ENCODE results near the gene RNF38. TPM values are rescaled to one million over a fixed set of nuclear protein-coding genes. Genes with fewer than 3 reads are reported as not detected.
A peak's percentile ranks its signal among the peaks of the same experiment; 100 is the strongest.

RNF38 gene
- total and polyA plus RNA-seq, 2 donors (not counting 3 experiments of a cell fraction or from before 2014, with no cell fraction given), result 36.7 to 47.2 TPM

DNA sequence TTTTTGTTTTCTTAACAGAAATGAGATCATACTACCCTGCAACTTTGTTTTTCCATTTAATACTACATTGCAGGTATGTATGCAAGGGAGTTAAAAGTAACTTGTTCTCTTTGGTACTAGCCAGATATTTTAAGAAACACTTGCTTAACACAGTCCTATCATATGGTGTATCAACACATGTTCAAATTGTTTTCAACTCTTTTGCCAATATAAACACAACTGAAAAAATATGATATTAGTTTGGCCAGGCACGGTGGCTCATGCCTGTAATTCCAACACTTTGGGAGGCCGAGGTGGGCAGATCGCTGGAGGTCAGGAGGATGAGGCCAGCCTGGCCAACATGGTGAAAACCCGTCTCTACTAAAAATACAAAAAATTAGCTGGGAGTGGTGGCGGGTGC is 41.6 kb downstream of the RNF38 start:
- Histone ChIP-seq H2AFZ (ENCODE audit: low read depth, low read length) (no peak overlapping the region), H3K27me3 (ENCODE audit: control insufficient read depth in 2 of 2, insufficient read depth in 2 of 2, low read length in 2 of 2) (no peaks in the 10 kb centered on the region), H3K27ac (ENCODE audit: insufficient read depth, low read depth, low read length) (no peak overlapping the region), H3K9ac (replicated peaks; ENCODE audit: extremely low read depth, insufficient read depth, low read length) (no peak overlapping the region), H3K79me2 (ENCODE audit: control insufficient read depth, insufficient read depth, low read length) (peaks cover 6% of the 10 kb centered on the region), H3K9me1 (replicated peaks; ENCODE audit: control insufficient read depth, extremely low read depth, insufficient read depth, low read length) (peaks cover 3% of the 10 kb centered on the region), H3K4me1 (ENCODE audit: control insufficient read depth, extremely low read depth, insufficient read depth, low read length) (no peaks in the 10 kb centered on the region), H3K9me3 (replicated peaks; ENCODE audit: control insufficient read depth, insufficient read depth, low read length) (no peaks in the 10 kb centered on the region), H3K4me2 (ENCODE audit: insufficient read depth, low read length) (no peak overlapping the region), H4K20me1 (replicated peaks; ENCODE audit: control insufficient read depth, extremely low read depth, insufficient read depth, low read length) (no peaks in the 10 kb centered on the region), H3K36me3 (ENCODE audit: control insufficient read depth in 2 of 2, extremely low read depth in 1 of 2, insufficient read depth in 2 of 2, low read length in 2 of 2) (peaks cover 4 to 6% of the 10 kb centered on the region in 2 experiments), H3K4me3 (replicated peaks in 1 of 3; ENCODE audit: insufficient read depth in 1 of 3, low read depth in 1 of 3, low read length in 3 of 3) (no peak overlapping the region)
- DNase-seq (ENCODE audit: low read depth, low spot score) (peak; percentile 50), FAIRE-seq (no peak)
- TF ChIP-seq EZH2 (IDR thresholded peaks at IDR 0.05; ENCODE audit: borderline replicate concordance, low read depth, low read length, severe bottlenecking) (no peak), JUN (IDR thresholded peaks at IDR 0.05; ENCODE audit: borderline replicate concordance, insufficient read depth, insufficient read length, low read depth) (no peak), POLR2A (IDR thresholded peaks at IDR 0.05; ENCODE audit: low read depth, low read length) (no peak), GATA2 (IDR thresholded peaks at IDR 0.05; ENCODE audit: insufficient read depth, insufficient read length, low read depth, low read length) (no peak), MYC (IDR thresholded peaks at IDR 0.05; ENCODE audit: low read depth, low read length) (no peak), FOS (IDR thresholded peaks at IDR 0.05; ENCODE audit: borderline replicate concordance, insufficient read depth, low read length) (no peak), POLR2AphosphoS5 (IDR thresholded peaks at IDR 0.05; ENCODE audit: insufficient read depth, low read depth, low read length) (no peak)
- TF ChIP-seq, protein P1, sequence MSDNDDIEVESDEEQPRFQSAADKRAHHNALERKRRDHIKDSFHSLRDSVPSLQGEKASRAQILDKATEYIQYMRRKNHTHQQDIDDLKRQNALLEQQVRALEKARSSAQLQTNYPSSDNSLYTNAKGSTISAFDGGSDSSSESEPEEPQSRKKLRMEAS (IDR thresholded peaks at IDR 0.05; ENCODE audit: insufficient read depth, insufficient read length), result no peak
- TF ChIP-seq, protein P2, sequence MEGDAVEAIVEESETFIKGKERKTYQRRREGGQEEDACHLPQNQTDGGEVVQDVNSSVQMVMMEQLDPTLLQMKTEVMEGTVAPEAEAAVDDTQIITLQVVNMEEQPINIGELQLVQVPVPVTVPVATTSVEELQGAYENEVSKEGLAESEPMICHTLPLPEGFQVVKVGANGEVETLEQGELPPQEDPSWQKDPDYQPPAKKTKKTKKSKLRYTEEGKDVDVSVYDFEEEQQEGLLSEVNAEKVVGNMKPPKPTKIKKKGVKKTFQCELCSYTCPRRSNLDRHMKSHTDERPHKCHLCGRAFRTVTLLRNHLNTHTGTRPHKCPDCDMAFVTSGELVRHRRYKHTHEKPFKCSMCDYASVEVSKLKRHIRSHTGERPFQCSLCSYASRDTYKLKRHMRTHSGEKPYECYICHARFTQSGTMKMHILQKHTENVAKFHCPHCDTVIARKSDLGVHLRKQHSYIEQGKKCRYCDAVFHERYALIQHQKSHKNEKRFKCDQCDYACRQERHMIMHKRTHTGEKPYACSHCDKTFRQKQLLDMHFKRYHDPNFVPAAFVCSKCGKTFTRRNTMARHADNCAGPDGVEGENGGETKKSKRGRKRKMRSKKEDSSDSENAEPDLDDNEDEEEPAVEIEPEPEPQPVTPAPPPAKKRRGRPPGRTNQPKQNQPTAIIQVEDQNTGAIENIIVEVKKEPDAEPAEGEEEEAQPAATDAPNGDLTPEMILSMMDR (IDR thresholded peaks at IDR 0.05; ENCODE audit: extremely low read depth in 1 of 2, insufficient read depth in 1 of 2, low read depth in 1 of 2, low read length in 2 of 2), result no peak
- dilution Hi-C loops (cut with MboI; ENCODE audit: extremely low pct_ligation_motif_present, low sequenced_read_pairs) (no loop called here), intact Hi-C loops (cut with micrococcal nuclease) (no loop called here)
- ChIA-PET CTCF (no interaction called here), POLR2A (no interaction called here)
- BruUV-seq (replicated peaks), result no TSS peak
